Right lung (tissue), 5 donors: ENCODE data around the gene UGT3A1. TPM values are rescaled to one million over a fixed set of nuclear protein-coding genes. Genes with fewer than 3 reads are reported as not detected.
"Not testable (repeated sequence)": the region's sequence is repeated elsewhere in the genome, so short reads cannot be mapped to it uniquely, and the experiment has no call there.

ENCODE experiments used
- DNase-seq, 2 donors: peaks; one replicate each; pipeline ENCODE4 v3.0.0-alpha.2; 2013
- polyA plus RNA-seq, 5 donors: library from polyadenylated mRNA; unstranded; fragments of 120-200 nt; gene quantifications; one replicate each; pipeline versions ENCODE4 v1.2.1 to v1.2.3, GENCODE V29; 2013; ENCODE audit warnings: inconsistent platforms in 1 of 5, low replicate concordance in 1 of 5; ENCODE audit not compliant: insufficient read length in 5 of 5, insufficient read depth in 1 of 5

UGT3A1 gene
- polyA plus RNA-seq, 5 donors: 0.16 to 1.0 TPM; not detected in 3

- no peak for DNase-seq
Measured at GRCh38 chr5:35988529-35988928, 2.7 kb downstream of the UGT3A1 start.

DNA sequence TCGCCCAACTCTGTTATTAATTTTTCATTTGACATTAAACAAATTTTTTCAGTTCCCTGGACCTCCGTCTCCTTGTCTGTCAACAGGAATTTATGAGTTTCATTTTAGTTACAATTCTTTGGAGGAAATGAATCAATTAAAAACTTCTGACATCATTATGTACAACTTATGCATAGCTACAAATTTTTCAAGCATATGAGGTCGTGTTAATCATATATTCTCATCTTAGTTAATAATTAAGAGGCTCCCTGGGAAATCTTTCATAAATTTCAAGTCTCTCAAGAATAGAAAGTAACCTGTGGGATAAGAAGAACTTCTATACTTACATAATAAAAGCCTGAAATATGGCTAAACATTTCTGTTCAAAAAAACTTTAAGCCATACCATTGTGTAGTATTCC lies 3.4 kb downstream of the UGT3A1 start:
- no peak for DNase-seq

DNA sequence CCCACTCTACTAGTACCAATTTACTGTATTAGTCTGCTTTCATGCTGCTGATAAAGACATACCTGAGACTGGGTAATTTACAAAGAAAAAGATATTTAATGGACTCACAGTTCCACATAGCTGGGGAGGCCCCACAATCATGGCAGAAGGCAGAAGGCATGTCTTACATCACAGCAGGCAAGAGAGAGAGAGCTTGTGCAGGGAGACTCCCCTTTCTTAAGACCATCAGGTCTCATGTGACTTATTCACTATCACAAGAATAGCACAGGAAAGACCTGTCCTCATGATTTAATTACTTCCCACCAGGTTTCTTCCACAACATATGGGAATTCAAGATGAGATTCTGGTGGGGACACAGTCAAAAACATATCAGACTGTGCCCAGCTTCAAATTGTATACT lies 11.5 kb downstream of the UGT3A1 start:
- DNase-seq: no peak

- not testable (repeated sequence) for DNase-seq
Measured at GRCh38 chr5:35976859-35977258, 14.3 kb downstream of the UGT3A1 start.

DNA sequence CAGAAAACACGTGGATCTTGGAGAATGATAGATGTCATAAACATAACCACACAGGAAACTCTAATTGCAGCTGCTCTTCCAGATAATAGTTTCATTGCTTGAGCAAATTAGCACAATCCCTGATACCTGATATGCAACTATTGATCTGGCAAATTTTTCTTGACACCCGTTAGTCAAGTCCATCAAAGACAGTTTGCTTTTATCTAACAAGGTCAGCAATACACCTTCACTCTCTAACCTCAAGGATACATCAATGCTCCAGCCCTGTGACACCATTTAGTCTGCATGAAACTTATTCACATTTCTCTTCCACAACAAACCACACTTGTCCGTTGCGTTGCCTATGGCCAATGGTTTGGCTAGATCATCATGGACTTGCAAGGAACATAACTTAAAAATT lies 16.6 kb downstream of the UGT3A1 start:
- DNase-seq: no peak

- DNase-seq: no peak
Measured at GRCh38 chr5:35971878-35972210, 19.3 kb downstream of the UGT3A1 start.

DNA sequence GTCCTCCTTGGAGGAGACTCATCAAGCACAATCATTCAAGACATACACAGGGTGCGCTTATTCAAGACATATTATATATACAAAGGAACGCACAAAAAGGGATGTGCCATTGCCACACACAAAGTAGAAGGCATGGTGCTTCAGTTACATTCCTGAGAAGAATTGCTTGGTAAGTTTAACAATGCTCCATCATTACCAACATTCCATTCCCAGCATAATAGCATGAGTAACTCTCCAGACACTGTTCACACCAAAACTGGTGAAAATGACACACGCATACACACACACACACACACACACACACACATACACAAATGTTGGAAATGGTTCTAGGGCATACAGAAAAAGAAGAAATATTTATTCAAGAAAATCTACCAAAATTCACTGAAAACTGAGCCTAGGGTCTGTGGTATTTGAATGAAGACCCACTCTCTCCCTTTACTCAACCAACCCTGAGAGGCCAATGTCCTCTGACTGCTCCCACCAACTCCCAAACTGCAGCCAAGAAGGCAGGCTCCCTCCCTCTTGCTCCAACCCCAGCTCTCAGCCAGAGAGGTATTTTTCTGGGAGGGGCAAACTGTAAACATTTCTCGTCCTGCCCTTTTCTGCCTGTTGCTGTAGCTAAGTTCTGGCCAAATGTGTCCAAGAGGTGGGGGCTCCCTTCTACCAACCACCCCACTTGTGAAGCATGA lies 19.9 kb downstream of the UGT3A1 start:
- DNase-seq: no peak

GRCh38 chr5:35963381-35963843 lies 27.8 kb downstream of the UGT3A1 start:
- DNase-seq: no peak

DNA sequence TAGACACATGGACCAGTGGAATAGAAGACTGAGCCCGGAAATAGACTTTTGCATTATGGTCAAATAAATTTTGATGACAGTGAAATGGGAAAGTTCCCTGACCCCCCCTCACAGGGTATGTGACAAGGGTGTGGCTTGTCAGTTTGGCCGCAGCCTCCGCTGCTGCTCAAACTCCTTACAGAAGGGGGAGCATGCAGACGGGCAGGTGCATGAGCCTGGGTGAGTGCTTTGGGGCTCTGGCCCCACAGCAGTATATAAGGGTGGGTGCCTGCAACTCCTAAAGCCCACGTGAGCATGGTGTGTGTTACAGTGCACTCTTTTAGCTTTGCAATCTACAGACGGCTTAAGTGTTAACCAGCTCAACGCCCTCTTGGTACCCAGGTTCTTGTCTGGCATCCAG lies 30.9 kb downstream of the UGT3A1 start:
- no peak for DNase-seq

DNA sequence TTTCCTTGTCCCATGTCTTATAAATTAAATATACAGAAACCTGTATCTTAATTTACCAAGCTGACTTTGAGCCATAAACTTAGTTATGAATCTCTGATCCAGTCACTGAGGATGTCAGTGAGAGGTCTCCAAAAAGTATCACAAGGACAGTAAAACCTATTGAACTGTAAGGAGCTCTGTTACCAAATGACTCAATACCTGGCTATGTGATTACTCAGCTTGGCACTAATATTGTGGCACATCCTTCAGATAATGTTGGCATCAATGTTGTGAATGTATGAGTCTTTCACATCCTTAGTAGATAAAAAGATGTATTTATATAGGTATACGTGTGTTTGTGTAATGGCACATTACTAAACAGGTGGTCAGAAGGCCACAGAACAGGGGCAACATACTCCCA lies 34.8 kb downstream of the UGT3A1 start:
- DNase-seq: no peak

DNA sequence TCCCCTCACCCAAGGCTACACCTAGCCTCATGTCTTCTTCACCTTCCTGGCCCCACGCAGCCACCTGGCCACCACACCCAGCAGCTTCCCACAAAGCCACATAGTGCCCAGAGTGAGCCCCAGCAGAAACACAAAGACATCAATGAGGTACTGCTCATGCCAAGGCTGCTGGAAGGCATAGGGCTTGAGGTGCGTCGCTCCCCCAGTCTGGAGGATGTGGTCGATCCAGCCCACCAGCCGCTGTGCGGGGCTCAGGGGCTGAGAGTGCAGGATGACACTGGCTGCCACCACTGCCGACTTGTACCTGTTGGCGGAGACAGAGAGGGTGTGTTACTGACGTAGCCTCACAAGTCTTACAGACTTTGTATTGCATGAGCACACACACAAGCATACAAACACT lies 37.0 kb downstream of the UGT3A1 start:
- no peak for DNase-seq

DNA sequence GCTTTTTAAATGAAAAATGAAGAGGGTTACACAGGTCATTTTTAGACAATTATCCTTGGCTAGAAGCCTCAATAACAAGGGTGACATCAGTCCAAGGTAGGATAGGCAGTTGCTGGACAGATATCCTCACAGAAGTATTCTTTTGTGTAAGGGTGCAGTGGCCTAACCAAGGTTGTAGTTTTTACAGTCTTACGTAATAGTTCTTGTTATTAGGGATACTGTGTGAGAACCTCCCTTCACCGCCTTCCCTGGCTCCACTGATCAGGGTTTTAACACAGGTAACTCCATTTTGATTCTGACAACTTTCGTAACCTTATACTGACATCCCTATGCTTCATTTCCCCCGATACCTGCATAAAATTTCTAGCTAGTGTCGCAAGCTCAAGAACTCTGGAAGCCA lies 44.1 kb downstream of the UGT3A1 start:
- DNase-seq: no peak

DNA sequence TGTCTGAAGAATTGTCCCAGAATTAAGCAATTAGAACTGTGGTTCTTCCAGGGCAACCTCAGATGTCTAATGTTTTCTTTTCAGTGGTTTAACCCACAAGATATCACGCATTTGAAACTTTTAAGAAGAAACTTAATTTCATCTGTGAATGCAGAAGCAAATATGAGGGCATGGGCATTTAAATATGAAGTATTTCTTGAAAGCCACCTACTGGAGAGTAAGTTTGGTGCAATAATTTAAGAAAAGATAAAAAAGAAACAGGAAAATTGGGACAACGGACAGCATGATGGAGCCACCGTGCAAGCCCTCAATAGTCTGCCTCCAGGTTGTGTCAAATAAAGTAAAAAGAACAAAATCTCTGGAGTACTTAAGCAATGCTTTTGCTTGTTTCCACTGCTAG lies 51.6 kb downstream of the UGT3A1 start:
- DNase-seq: no peak

- peak; percentile 91 to 93 for DNase-seq
Measured at GRCh38 chr5:35938568-35939227, 52.5 kb downstream of the UGT3A1 start, which contains the start of gene CAPSL. Gene CAPSL, minus strand, starts transcription at chr5:35938622. Its CDS starts 17,502 bp downstream, at chr5:35921120.

DNA sequence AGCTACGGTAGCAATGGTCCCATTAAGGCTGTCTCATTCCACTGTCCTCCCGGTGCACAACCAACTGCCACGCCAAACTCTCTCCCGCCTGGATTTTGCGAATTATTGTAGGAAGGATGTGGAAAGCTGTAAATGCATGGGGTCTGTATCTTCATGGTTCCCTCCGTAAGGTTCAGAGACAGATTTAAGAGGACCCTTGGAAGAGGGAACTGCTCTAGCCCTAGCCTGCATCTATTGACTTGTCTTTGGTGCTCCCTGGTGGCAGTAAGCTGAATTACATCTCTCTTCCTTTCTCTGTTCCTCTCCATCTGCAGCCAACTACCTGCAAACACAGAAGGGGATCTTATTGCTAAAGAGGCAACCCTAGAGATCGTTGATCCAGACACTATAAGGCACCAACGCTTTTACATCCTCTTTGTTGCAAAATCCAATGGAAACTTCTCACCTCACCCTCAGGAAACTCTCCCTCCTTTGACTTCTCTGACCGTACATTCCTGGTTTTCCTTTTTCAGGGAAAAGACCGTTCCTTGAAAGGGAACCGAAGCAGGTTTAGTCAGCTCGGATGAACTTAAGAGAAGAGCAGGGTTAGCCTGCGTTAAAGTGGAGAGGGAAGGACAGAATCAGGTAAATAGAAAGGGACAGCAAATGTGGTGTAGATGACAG lies 64.7 kb downstream of the UGT3A1 start:
- DNase-seq: peak; percentile 37 to 55

GRCh38 chr5:35924950-35925722 lies 66.1 kb downstream of the UGT3A1 start:
- peak in 1 of 2 donors; percentile 32 for DNase-seq

DNA sequence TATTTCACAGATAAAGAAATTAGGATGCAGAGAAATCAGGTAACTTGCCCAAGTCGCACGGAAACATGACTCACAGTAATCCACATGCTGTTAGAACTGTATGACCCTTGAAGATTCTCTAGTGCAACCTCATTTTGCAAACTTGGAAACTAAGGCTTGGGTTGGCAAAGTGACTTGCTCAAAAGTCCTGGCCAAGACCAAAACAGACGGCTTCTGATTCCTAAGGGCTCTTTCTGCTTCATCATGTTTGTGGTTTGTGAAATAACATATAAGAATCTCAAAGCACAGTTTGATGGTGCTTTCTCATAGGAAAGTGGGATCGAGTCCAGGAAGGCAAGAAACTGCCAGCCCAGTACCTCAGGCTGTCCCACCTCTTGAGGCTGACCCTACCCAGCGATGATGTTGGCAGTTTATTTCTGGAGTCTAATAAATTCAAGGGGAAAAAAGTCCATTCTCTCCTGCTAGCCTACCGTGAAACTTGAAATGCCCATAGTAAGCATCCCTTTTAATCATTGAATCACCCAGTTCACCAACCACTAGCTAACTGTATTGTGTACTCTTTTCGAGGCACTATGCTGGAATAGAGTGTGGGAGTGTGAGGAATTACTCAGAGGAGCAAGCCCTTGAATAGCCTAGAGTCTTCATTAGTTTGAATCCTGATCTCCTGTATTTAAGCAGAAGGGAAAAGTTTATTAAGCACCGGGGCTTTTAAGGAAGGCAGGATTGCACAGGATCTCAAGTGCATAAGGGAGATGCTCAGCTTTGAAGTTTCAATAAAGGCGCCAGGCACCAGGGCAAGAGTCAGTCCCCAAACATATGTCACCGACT lies 66.9 kb downstream of the UGT3A1 start:
- no peak for DNase-seq

GRCh38 chr5:35922468-35922867 lies 68.7 kb downstream of the UGT3A1 start:
- no peak for DNase-seq

GRCh38 chr5:35921930-35922329 lies 69.3 kb downstream of the UGT3A1 start:
- no peak for DNase-seq

GRCh38 chr5:35920890-35921289 lies 70.3 kb downstream of the UGT3A1 start:
- no peak for DNase-seq

DNA sequence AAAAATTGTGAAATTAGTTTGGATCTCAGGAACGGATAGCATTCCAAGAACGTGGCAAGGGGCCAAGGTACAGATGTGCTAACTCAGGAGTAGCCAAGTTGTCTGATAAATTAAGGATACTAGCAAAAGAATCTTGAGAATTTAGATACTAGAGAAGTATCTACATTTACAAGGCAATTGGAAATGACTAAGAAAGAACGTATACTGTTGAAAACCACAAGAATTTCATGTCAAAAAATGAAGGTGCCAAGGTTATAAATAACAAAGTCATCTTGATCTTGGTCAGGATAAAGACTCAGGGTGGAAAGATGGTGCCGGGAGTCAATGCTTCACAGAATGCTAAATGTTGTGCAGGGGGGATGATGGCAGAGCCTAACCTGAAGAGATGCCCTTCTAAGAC lies 72.0 kb downstream of the UGT3A1 start:
- DNase-seq: no peak
